ENCODE results near the gene TMEM30B.

Gene TMEM30B

DNA sequence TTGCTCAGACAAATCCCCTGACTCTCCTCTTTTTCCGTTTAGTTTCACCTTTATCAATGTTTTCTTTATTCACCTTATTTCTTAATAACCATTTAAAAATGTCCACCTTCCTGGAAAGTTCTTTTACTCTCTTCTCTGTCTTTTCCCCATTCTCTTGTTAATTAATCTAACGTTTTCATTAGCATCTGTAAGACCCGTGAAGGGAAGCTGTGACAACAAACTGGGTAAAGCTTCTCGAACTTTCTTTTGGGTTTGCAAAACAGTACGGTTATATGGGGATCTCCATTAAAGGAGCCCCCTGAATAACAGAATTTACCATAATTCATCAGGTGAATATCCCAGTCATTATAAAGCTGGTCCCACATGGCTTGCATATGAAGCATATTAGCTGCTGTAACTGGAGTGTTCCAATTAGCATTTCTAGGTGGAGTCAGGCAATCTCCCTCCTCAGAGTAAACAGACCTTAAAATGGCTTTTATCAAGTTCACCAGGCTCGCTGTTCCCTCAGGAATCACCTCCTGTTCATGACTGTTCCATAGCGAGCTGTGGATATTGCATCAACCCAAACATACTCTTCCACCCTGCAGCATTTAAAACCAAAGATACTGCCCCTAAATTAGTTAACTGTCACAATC is 42.4 kb downstream of the TMEM30B start:
- no peak for TF ChIP-seq CTCF (IDR thresholded peaks at IDR 0.05)

GRCh38 chr14:61234215-61234916 is 46.8 kb downstream of the TMEM30B start:
- no peak overlapping the region for H3K9ac ChIP-seq

More for the DNA sequence above, 42.4 kb downstream of the TMEM30B start:
- Histone ChIP-seq H3K27me3 (ENCODE audit: control insufficient read depth, insufficient read depth, low read length) (no peaks in the 10 kb centered on the region), H3K79me2 (no peaks in the 10 kb centered on the region), H3K4me2 (ENCODE audit: low read length) (no peak overlapping the region), H3K9me3 (ENCODE audit: control insufficient read depth, low read length) (no peaks in the 10 kb centered on the region), H3K9ac (no peak overlapping the region), H3K4me1 (no peaks in the 10 kb centered on the region), H3K36me3 (ENCODE audit: control insufficient read depth, insufficient read depth, low read length) (no peaks in the 10 kb centered on the region), H3K27ac (no peak overlapping the region), H2AFZ (no peak overlapping the region), H3K4me3 (ENCODE audit: low read depth, low read length) (no peak overlapping the region)

DNA sequence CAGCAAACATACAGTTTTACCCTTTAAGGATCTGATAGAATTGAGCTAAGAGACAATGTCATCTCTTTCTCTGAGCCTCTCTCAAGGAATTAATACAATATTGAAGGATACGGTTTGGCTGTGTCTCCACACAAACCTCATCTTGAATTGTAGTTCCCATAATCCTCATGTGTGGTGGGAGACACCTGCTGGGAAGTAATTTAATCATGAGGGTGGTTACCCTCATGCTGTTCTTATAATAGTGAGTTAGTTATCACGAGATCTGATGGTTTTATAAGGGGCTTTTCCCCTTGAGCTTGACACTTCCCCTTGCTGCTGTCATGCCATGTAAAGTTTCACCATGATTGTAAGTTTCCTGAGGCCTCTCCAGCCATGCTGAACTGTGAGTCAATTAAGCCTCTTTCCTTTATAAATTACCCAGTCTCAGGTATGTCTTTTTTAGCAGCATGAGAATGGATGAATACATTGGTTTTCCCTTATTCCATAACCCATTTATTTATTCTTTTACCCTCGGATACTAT is 47.6 kb downstream of the TMEM30B start:
- no peak overlapping the region for H3K4me3 ChIP-seq (ENCODE audit: low read depth, low read length)
- no peaks in the 10 kb centered on the region for H3K79me2 ChIP-seq
- H3K4me2 ChIP-seq (ENCODE audit: low read length) = no peak overlapping the region
- peak overlapping the region; percentile 1 for H3K27ac ChIP-seq
- no peaks in the 10 kb centered on the region for H3K36me3 ChIP-seq (ENCODE audit: control insufficient read depth, insufficient read depth, low read length)
- TF ChIP-seq CTCF (IDR thresholded peaks at IDR 0.05) = no peak
- peaks cover 25% of the 10 kb centered on the region for H3K4me1 ChIP-seq
- no peak overlapping the region for H3K9ac ChIP-seq
- no peaks in the 10 kb centered on the region for H3K9me3 ChIP-seq (ENCODE audit: control insufficient read depth, low read length)
- H2AFZ ChIP-seq = peak overlapping the region; percentile 44
- H3K27me3 ChIP-seq (ENCODE audit: control insufficient read depth, insufficient read depth, low read length) = no peaks in the 10 kb centered on the region

More at GRCh38 chr14:61234215-61234916, 46.8 kb downstream of the TMEM30B start:
- Histone ChIP-seq H3K27ac (no peak overlapping the region), H3K79me2 (no peaks in the 10 kb centered on the region), H3K4me1 (peaks cover 20% of the 10 kb centered on the region), H3K9me3 (ENCODE audit: control insufficient read depth, low read length) (no peaks in the 10 kb centered on the region), H3K4me3 (ENCODE audit: low read depth, low read length) (no peak overlapping the region), H3K4me2 (ENCODE audit: low read length) (no peak overlapping the region), H3K36me3 (ENCODE audit: control insufficient read depth, insufficient read depth, low read length) (no peaks in the 10 kb centered on the region), H3K27me3 (ENCODE audit: control insufficient read depth, insufficient read depth, low read length) (no peaks in the 10 kb centered on the region), H2AFZ (no peak overlapping the region)
- TF ChIP-seq CTCF (IDR thresholded peaks at IDR 0.05) = no peak

DNA sequence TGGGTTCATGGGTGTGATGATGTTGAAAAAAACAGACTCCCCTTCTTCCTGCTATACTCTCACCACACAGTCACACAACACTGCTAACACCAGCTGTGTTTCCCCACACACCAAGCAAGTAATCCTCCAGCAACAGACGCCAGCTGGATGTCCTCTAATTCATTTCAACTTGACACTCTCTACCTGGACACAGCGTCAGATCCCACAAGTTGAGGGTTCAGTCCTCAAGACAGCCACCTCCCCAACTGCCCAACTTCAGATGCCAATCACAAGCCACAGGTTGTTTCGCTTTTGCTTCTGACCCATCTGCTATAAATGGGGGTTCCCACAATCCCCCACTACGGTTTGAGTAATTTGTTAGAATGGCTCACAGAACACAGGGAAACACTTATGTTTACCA is 49.3 kb downstream of the TMEM30B start:
- no peak for TF ChIP-seq CTCF (IDR thresholded peaks at IDR 0.05)
- no peak overlapping the region for H3K9ac ChIP-seq
- H3K36me3 ChIP-seq (ENCODE audit: control insufficient read depth, insufficient read depth, low read length) = no peaks in the 10 kb centered on the region
- no peak overlapping the region for H3K27ac ChIP-seq
- no peak overlapping the region for H3K4me2 ChIP-seq (ENCODE audit: low read length)
- H3K27me3 ChIP-seq (ENCODE audit: control insufficient read depth, insufficient read depth, low read length) = no peaks in the 10 kb centered on the region
- no peaks in the 10 kb centered on the region for H3K79me2 ChIP-seq
- no peaks in the 10 kb centered on the region for H3K9me3 ChIP-seq (ENCODE audit: control insufficient read depth, low read length)
- no peak overlapping the region for H3K4me3 ChIP-seq (ENCODE audit: low read depth, low read length)
- no peak overlapping the region for H2AFZ ChIP-seq
- peaks cover 35% of the 10 kb centered on the region for H3K4me1 ChIP-seq
